ENCODE measurements around the gene ZNF385C. TPM values are rescaled to one million over a fixed set of nuclear protein-coding genes. Genes with fewer than 3 reads are reported as not detected.

Gene ZNF385C
- total RNA-seq, 2 experiments from 2014 or later = 0.67 to 0.85 TPM

GRCh38 chr17:42065201-42065600 is 33.1 kb downstream of the ZNF385C start:
- intact Hi-C loops (cut with micrococcal nuclease; ENCODE audit: unreplicated experiment) = loop anchor here (5.0 kb wide), 1 partner anchor 37 kb away; no protein-coding TSS in a partner anchor
- peaks cover 11% of the 10 kb centered on the region for H3K4me1 ChIP-seq (ENCODE audit: insufficient read depth, low read length, poor library complexity, severe bottlenecking)
- DNase-seq (ENCODE audit: low spot score) = no peak
- ChIA-PET POLR2A (interaction anchor here (0.5 to 1.4 kb wide), 2 partner anchors 45 to 511 kb away, joined by 3 to 5 read pairs; partner anchors contain the start of gene NKIRAS2), CTCF (ENCODE audit: unreplicated experiment) (no interaction called here)
- TF ChIP-seq, protein P1, sequence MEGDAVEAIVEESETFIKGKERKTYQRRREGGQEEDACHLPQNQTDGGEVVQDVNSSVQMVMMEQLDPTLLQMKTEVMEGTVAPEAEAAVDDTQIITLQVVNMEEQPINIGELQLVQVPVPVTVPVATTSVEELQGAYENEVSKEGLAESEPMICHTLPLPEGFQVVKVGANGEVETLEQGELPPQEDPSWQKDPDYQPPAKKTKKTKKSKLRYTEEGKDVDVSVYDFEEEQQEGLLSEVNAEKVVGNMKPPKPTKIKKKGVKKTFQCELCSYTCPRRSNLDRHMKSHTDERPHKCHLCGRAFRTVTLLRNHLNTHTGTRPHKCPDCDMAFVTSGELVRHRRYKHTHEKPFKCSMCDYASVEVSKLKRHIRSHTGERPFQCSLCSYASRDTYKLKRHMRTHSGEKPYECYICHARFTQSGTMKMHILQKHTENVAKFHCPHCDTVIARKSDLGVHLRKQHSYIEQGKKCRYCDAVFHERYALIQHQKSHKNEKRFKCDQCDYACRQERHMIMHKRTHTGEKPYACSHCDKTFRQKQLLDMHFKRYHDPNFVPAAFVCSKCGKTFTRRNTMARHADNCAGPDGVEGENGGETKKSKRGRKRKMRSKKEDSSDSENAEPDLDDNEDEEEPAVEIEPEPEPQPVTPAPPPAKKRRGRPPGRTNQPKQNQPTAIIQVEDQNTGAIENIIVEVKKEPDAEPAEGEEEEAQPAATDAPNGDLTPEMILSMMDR (conservative IDR thresholded peaks at IDR 0.05; ENCODE audit: low read length) = no peak
- TF ChIP-seq EZH2phosphoT487 (IDR thresholded peaks at IDR 0.05; ENCODE audit: borderline replicate concordance, low read depth, low read length) = no peak
- H2AFZ ChIP-seq (ENCODE audit: low read length) = no peak overlapping the region
- no peak overlapping the region for H3K27ac ChIP-seq (ENCODE audit: low read depth, low read length, poor library complexity, severe bottlenecking)
- H4K20me1 ChIP-seq (ENCODE audit: insufficient read depth, low read length) = no peaks in the 10 kb centered on the region
- H3K4me2 ChIP-seq (ENCODE audit: low read length) = no peak overlapping the region
- no peaks in the 10 kb centered on the region for H3K9me2 ChIP-seq (ENCODE audit: insufficient read depth, low read length)
- no TSS peak for BruUV-seq (replicated peaks)
- H3K79me2 ChIP-seq (ENCODE audit: insufficient read depth, low read depth, low read length) = no peaks in the 10 kb centered on the region
- H3K4me3 ChIP-seq (ENCODE audit: low read depth, low read length, poor library complexity, severe bottlenecking) = no peak overlapping the region
- no peaks in the 10 kb centered on the region for H3K36me3 ChIP-seq (ENCODE audit: insufficient read depth, low read length)
- H3K9me3 ChIP-seq (ENCODE audit: low read length) = no peaks in the 10 kb centered on the region

DNA sequence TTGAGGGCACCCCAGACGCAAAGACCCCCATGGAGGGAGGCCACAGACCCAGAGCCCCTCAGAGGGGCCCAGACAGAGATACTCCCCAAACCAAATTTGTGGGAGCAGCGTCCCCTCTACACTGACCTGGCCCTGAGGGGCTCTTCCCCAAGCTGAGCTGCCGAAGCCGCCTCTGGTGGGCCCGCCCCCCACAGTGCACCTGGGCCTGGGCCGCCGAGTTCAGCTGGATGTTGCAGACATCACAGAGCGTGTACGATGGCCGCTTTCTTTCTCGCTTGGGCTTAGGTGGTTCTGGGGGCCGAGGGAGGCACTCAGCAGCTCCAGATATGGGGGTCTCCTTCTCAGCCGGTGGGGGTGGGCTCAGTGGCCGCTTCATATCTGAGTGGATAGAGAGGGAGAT is 35.6 kb downstream of the ZNF385C start:
- CTCF ChIA-PET (ENCODE audit: unreplicated experiment) = no interaction called here
- BruUV-seq (replicated peaks) = no TSS peak
- TF ChIP-seq, protein P1 (conservative IDR thresholded peaks at IDR 0.05; ENCODE audit: low read length) = no peak
- TF ChIP-seq EZH2phosphoT487 (IDR thresholded peaks at IDR 0.05; ENCODE audit: borderline replicate concordance, low read depth, low read length) = no peak

DNA sequence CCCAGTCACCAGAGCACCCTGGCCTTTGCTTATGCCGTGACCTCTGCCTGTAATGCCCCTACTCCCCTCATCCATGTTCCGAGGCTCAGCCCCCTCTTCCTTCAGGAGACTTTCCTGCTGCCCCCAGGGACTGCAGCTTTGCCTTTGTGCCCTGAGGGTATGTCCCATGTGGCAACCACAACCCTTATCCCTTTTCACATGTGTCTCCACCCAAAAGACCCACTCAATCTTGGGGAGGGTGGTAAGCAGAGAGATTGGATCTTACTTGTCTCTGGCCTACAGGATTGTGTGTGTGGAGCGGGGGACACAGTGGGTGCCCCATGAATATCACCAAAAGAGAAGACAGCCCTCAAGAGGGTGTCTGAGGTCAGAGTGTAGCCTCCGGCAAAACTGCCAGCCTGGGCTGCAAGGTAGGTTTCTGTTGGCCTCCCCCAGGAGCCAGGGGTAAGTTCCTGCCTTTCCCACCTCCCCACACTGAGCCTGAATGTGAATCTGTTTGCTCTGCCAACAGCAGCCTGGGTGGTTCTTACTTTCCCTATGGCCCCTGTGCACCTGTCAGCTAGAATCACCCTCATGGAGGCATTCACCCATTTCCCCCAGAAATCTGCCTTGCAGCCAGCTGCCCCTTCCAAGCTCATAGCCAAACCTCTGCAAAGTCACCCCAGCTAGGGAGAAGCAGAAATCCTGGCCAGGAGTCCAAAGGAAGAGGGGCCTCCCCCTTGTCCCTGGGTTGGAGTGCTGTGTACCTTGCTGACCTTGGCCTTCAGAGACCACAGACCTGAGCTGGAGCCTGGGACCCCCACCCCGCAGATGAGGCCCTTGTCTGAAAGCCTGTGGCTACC is 36.4 kb downstream of the ZNF385C start:
- no peak overlapping the region for H2AFZ ChIP-seq (ENCODE audit: low read length)
- POLR2A ChIA-PET = no interaction called here
- intact Hi-C loops (cut with micrococcal nuclease; ENCODE audit: unreplicated experiment) = no loop called here

More for the DNA sequence above, 35.6 kb downstream of the ZNF385C start:
- Histone ChIP-seq H3K4me1 (ENCODE audit: insufficient read depth, low read length, poor library complexity, severe bottlenecking) (peaks cover 17% of the 10 kb centered on the region), H3K36me3 (ENCODE audit: insufficient read depth, low read length) (no peaks in the 10 kb centered on the region), H3K9me2 (ENCODE audit: insufficient read depth, low read length) (no peaks in the 10 kb centered on the region), H3K4me2 (ENCODE audit: low read length) (no peak overlapping the region), H3K27ac (ENCODE audit: low read depth, low read length, poor library complexity, severe bottlenecking) (no peak overlapping the region), H4K20me1 (ENCODE audit: insufficient read depth, low read length) (no peaks in the 10 kb centered on the region), H2AFZ (ENCODE audit: low read length) (no peak overlapping the region), H3K4me3 (ENCODE audit: low read depth, low read length, poor library complexity, severe bottlenecking) (no peak overlapping the region), H3K79me2 (ENCODE audit: insufficient read depth, low read depth, low read length) (no peaks in the 10 kb centered on the region), H3K9me3 (ENCODE audit: low read length) (no peaks in the 10 kb centered on the region)
- DNase-seq (ENCODE audit: low spot score) = no peak
- intact Hi-C loops (cut with micrococcal nuclease; ENCODE audit: unreplicated experiment) = no loop called here
- POLR2A ChIA-PET = no interaction called here

More for the DNA sequence above, 36.4 kb downstream of the ZNF385C start:
- Histone ChIP-seq H3K9me2 (ENCODE audit: insufficient read depth, low read length) (no peaks in the 10 kb centered on the region), H3K36me3 (ENCODE audit: insufficient read depth, low read length) (no peaks in the 10 kb centered on the region), H3K4me3 (ENCODE audit: low read depth, low read length, poor library complexity, severe bottlenecking) (no peak overlapping the region), H3K4me2 (ENCODE audit: low read length) (no peak overlapping the region), H3K9me3 (ENCODE audit: low read length) (no peaks in the 10 kb centered on the region), H4K20me1 (ENCODE audit: insufficient read depth, low read length) (no peaks in the 10 kb centered on the region), H3K79me2 (ENCODE audit: insufficient read depth, low read depth, low read length) (no peaks in the 10 kb centered on the region), H3K4me1 (ENCODE audit: insufficient read depth, low read length, poor library complexity, severe bottlenecking) (peaks cover 17% of the 10 kb centered on the region), H3K27ac (ENCODE audit: low read depth, low read length, poor library complexity, severe bottlenecking) (no peak overlapping the region)
- no TSS peak for BruUV-seq (replicated peaks)
- CTCF ChIA-PET (ENCODE audit: unreplicated experiment) = no interaction called here
- DNase-seq (ENCODE audit: low spot score) = no peak
- TF ChIP-seq, protein P1 (conservative IDR thresholded peaks at IDR 0.05; ENCODE audit: low read length) = no peak
- TF ChIP-seq EZH2phosphoT487 (IDR thresholded peaks at IDR 0.05; ENCODE audit: borderline replicate concordance, low read depth, low read length) = no peak

All from OCI-LY7 (cell line).